ENCODE data around the gene SHMT1. TPM values are rescaled to one million over a fixed set of nuclear protein-coding genes. Genes with fewer than 3 reads are reported as not detected.
"Not testable (repeated sequence)": the region's sequence is repeated elsewhere in the genome, so short reads cannot be mapped to it uniquely, and the experiment has no call there.

The SHMT1 gene
- total and polyA plus RNA-seq, 4 donors, result 39.6 to 360 (median 325) TPM

DNA sequence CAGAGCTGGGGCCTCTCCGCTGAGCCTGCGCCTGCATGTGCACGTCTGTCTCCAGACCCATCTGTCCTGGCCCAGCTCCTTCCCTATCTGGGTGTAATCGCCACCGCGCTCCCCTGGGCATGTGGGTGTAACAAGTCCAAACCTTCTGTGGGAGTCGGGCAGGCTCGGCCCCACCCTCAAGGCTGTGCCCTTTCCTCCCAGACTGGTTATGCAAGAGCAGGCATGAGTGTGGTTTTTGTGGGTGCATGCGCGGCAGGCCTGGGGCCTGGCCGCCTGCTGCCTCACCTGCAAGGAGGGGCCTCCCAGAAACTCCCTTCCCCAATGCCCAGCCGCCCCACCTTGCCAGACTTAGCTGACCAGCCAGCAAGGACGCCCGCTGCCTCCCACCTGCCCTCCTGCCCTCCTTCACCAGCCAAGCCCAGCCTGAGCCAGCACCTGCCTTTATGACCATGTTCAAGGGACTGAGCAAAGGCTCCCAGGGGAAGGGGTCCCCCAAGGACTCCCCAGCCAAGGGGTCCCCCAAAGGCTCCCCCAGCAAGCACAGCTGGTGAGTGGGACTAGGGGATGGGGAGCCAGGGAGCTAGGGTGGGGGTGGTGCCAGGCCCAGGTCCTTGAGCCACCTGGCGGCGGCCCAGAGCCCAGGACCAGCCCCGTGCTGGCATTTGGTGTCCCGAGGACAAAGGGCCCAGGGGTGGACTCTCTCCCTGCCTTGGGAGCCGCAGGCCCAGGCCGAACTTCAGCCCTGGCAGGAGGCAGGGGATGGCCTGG, 14.3 kb upstream of the SHMT1 start, which contains the start of gene EVPLL (continued):
- TF ChIP-seq GABPA (IDR thresholded peaks at IDR 0.05 in 1 of 2, conservative IDR thresholded peaks at IDR 0.05 in 1 of 2) (peak in 1 of 2 donors; percentile 22), NR2F2 (IDR thresholded peaks at IDR 0.05) (no peak)

GRCh38 chr17:18374216-18374615, 10.9 kb upstream of the SHMT1 start:
- Histone ChIP-seq H3K4me3 (ENCODE audit: low read depth in 1 of 3, low read length in 3 of 3) (no peak overlapping the region), H3K4me1 (ENCODE audit: control insufficient read depth in 4 of 4, insufficient read depth in 4 of 4, low read length in 3 of 4) (peaks cover 3 to 12% (median 8%) of the 10 kb centered on the region in 4 donors), H3K36me3 (ENCODE audit: control insufficient read depth in 4 of 4, insufficient read depth in 3 of 4, low read depth in 1 of 4, low read length in 3 of 4) (no peaks in the 10 kb centered on the region), H3K27me3 (ENCODE audit: control insufficient read depth in 4 of 4, insufficient read depth in 4 of 4, low read length in 3 of 4) (no peaks in the 10 kb centered on the region), H3K27ac (ENCODE audit: low read depth in 1 of 2, low read length in 2 of 2) (no peak overlapping the region), H3K9ac (ENCODE audit: low read depth in 1 of 2, low read length in 2 of 2) (no peak overlapping the region), H3K9me3 (ENCODE audit: control insufficient read depth in 4 of 4, low read length in 3 of 4) (no peaks in the 10 kb centered on the region)
- 83% methylated on average over 7 of the region's 7 CpGs for WGBS
- DNase-seq (ENCODE audit: low spot score), result no peak
- TF ChIP-seq SP1 (IDR thresholded peaks at IDR 0.05) (no peak), HNF4A (conservative IDR thresholded peaks at IDR 0.05) (no peak)

DNA sequence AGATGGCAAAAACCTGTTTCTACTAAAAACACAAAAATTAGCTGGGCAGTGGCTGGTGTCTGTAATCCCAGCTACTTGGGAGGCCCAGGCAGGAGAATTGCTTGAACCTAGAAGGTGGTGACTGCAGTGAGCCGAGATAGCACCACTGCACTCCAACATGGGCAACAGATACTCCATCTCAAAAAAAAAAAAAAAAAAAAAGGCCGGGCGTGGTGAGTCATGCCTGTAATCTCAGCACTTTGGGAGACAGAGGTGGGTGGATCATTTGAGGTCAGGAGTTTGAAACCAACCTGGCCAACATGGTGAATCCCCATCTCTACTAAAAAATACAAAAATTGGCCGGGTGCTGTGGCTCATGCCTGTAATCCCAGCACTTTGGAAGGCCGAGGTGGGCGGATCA, 9.8 kb upstream of the SHMT1 start:
- 92% methylated on average over 6 of the region's 6 CpGs for WGBS
- not testable (repeated sequence) for H3K9ac ChIP-seq (ENCODE audit: low read depth in 1 of 2, low read length in 2 of 2); H3K4me3 ChIP-seq (ENCODE audit: low read depth in 1 of 3, low read length in 3 of 3); DNase-seq (ENCODE audit: low spot score); H3K27me3 ChIP-seq (ENCODE audit: control insufficient read depth in 4 of 4, insufficient read depth in 4 of 4, low read length in 3 of 4); H3K9me3 ChIP-seq (ENCODE audit: control insufficient read depth in 4 of 4, low read length in 3 of 4); H3K36me3 ChIP-seq (ENCODE audit: control insufficient read depth in 4 of 4, insufficient read depth in 3 of 4, low read depth in 1 of 4, low read length in 3 of 4); H3K27ac ChIP-seq (ENCODE audit: low read depth in 1 of 2, low read length in 2 of 2)
- peaks cover 3 to 11% (median 8%) of the 10 kb centered on the region in 4 donors for H3K4me1 ChIP-seq (ENCODE audit: control insufficient read depth in 4 of 4, insufficient read depth in 4 of 4, low read length in 3 of 4)

DNA sequence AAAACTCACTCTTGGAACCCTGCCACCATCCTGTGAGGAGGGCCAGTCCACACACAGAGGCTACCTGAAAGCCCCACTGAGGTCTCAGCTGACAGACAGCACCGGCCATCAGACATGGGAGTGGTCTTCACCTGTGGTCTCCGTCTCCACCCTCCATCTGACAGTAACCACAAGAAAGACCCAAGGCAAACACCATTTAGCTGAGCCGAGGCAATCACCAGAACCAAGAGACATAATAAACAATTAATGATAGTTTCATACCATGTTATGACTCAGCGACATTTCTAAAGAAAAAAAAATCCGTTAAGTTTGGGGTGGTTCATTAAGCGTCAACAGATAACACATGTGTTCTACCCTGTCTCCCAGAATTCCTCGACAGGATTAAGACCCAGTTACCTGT, 8.1 kb upstream of the SHMT1 start:
- TF ChIP-seq HNF4A (conservative IDR thresholded peaks at IDR 0.05) (no peak), REST (IDR thresholded peaks at IDR 0.05) (no peak), EGR1 (IDR thresholded peaks at IDR 0.05; ENCODE audit: low read depth in 2 of 2) (no peak), GABPA (IDR thresholded peaks at IDR 0.05 in 1 of 2, conservative IDR thresholded peaks at IDR 0.05 in 1 of 2) (no peak), JUND (IDR thresholded peaks at IDR 0.05) (no peak), MAX (IDR thresholded peaks at IDR 0.05) (no peak), NR2F2 (IDR thresholded peaks at IDR 0.05) (no peak), ZBTB33 (IDR thresholded peaks at IDR 0.05) (no peak), FOXA1 (IDR thresholded peaks at IDR 0.05) (no peak), HNF4G (IDR thresholded peaks at IDR 0.05) (no peak), TAF1 (conservative IDR thresholded peaks at IDR 0.05) (no peak), RXRA (IDR thresholded peaks at IDR 0.05) (no peak)
- TF ChIP-seq, protein P1, sequence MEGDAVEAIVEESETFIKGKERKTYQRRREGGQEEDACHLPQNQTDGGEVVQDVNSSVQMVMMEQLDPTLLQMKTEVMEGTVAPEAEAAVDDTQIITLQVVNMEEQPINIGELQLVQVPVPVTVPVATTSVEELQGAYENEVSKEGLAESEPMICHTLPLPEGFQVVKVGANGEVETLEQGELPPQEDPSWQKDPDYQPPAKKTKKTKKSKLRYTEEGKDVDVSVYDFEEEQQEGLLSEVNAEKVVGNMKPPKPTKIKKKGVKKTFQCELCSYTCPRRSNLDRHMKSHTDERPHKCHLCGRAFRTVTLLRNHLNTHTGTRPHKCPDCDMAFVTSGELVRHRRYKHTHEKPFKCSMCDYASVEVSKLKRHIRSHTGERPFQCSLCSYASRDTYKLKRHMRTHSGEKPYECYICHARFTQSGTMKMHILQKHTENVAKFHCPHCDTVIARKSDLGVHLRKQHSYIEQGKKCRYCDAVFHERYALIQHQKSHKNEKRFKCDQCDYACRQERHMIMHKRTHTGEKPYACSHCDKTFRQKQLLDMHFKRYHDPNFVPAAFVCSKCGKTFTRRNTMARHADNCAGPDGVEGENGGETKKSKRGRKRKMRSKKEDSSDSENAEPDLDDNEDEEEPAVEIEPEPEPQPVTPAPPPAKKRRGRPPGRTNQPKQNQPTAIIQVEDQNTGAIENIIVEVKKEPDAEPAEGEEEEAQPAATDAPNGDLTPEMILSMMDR (IDR thresholded peaks at IDR 0.05; ENCODE audit: low read depth, low read length, missing input control), result no peak
- TF ChIP-seq, protein P2, sequence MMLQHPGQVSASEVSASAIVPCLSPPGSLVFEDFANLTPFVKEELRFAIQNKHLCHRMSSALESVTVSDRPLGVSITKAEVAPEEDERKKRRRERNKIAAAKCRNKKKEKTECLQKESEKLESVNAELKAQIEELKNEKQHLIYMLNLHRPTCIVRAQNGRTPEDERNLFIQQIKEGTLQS (IDR thresholded peaks at IDR 0.05), result no peak
- Histone ChIP-seq H3K36me3 (ENCODE audit: control insufficient read depth in 4 of 4, insufficient read depth in 3 of 4, low read depth in 1 of 4, low read length in 3 of 4) (no peaks in the 10 kb centered on the region), H3K27ac (ENCODE audit: low read depth in 1 of 2, low read length in 2 of 2) (no peak overlapping the region), H3K4me1 (ENCODE audit: control insufficient read depth in 4 of 4, insufficient read depth in 4 of 4, low read length in 3 of 4) (peaks cover 0 to 3% (median 0%) of the 10 kb centered on the region in 4 donors), H3K9ac (ENCODE audit: low read depth in 1 of 2, low read length in 2 of 2) (no peak overlapping the region), H3K4me3 (ENCODE audit: low read depth in 1 of 3, low read length in 3 of 3) (no peak overlapping the region), H3K9me3 (ENCODE audit: control insufficient read depth in 4 of 4, low read length in 3 of 4) (no peaks in the 10 kb centered on the region), H3K27me3 (ENCODE audit: control insufficient read depth in 4 of 4, insufficient read depth in 4 of 4, low read length in 3 of 4) (no peaks in the 10 kb centered on the region)
- DNase-seq (ENCODE audit: low spot score), result no peak
- 82% methylated on average over 7 of the region's 7 CpGs for WGBS

Data from liver (tissue), 9 donors.